HG02763 (cell line): ENCODE data around the gene ZNF146.
"Not testable (repeated sequence)": the region's sequence is repeated elsewhere in the genome, so short reads cannot be mapped to it uniquely, and the experiment has no call there.

Experiments
- ATAC-seq: cut with Tn5 transposase; IDR thresholded peaks from one replicate; pipeline ENCODE4 v1.9.1; 2021; ENCODE audit warnings: mild to moderate bottlenecking, moderate library complexity; ENCODE audit not compliant: unreplicated experiment

The ZNF146 gene

GRCh38 chr19:36233626-36234025 lies 18.7 kb downstream of the ZNF146 start:
- not testable (repeated sequence) for ATAC-seq

- no peak for ATAC-seq
Measured at GRCh38 chr19:36236304-36236945, 21.5 kb downstream of the ZNF146 start.

DNA sequence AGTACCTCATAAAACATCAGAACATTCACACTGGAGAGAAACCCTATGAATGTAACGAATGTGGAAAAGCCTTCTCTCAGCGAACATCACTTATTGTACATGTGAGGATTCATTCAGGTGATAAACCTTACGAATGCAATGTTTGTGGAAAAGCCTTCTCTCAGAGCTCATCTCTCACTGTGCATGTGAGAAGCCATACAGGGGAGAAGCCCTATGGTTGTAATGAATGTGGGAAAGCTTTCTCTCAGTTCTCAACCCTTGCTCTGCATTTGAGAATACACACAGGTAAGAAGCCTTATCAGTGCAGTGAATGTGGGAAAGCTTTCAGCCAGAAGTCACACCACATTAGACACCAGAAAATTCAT lies 22.0 kb downstream of the ZNF146 start:
- no peak for ATAC-seq

- no peak for ATAC-seq
Measured at GRCh38 chr19:36244066-36244465, 29.2 kb downstream of the ZNF146 start.

GRCh38 chr19:36245210-36246005 lies 30.5 kb downstream of the ZNF146 start:
- ATAC-seq = no peak

- no peak for ATAC-seq
Measured at GRCh38 chr19:36246006-36246481, 31.1 kb downstream of the ZNF146 start.

GRCh38 chr19:36252047-36252446 lies 37.1 kb downstream of the ZNF146 start:
- no peak for ATAC-seq

GRCh38 chr19:36254848-36255247 lies 39.9 kb downstream of the ZNF146 start:
- no peak for ATAC-seq

GRCh38 chr19:36255316-36255715 lies 40.4 kb downstream of the ZNF146 start:
- ATAC-seq = no peak

- no peak for ATAC-seq
Measured at GRCh38 chr19:36256064-36256463, 41.2 kb downstream of the ZNF146 start.

DNA sequence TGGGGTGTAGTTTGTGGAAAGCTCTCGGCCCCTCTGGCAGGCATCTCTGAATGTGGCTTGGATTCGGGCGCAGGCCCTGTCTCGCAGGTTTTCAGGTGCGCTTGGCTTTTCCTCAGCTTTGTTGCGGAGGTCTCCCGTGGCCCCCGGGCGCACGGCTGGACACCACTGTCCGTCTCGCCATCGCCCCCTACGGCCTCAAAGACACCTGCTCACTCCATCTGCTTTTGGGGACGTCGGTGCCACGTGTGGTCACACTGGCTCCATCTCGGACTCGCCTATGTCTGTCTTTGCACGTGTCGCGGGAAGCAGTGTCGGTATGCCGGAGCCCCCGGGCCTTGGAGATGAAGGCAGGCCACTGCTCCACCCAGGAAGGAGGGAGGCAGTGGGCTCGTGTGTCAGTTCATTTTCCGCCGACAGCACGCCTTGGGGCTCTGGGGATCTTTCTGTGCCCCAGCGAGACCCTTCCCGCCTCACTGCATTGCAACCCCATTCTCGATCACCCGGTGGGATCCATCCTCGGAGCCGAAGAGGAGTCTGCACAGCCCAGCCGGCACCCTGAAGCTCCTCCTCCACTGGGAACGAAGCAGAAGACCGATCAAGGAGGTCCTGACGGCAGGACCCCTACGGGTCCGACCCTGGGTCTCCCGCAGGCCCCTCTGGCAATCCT lies 42.1 kb downstream of the ZNF146 start:
- ATAC-seq = no peak

GRCh38 chr19:36257520-36257876 lies 42.6 kb downstream of the ZNF146 start:
- no peak for ATAC-seq

- no peak for ATAC-seq
Measured at GRCh38 chr19:36258028-36258875, 43.3 kb downstream of the ZNF146 start.

DNA sequence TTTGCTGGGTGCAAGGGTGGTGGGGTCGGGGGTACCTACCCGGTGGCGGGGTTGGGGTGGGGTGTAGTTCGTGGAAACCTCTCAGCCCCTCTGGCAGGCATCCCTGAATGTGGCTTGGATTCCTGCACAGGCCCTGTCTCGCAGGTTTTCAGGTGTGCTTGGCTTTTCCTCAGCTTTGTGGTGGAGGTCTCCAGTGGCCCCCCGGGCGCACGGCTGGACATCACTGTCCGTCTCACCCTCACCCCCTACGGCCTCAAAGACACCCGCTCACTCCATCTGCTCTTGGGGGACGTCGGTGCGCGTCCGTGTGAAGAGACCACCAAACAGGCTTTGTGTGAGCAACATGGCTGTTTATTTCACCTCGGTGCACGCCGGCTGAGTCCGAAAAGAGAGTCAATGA lies 44.3 kb downstream of the ZNF146 start:
- ATAC-seq = no peak

- ATAC-seq = no peak
Measured at GRCh38 chr19:36265064-36265463, 50.2 kb downstream of the ZNF146 start.

DNA sequence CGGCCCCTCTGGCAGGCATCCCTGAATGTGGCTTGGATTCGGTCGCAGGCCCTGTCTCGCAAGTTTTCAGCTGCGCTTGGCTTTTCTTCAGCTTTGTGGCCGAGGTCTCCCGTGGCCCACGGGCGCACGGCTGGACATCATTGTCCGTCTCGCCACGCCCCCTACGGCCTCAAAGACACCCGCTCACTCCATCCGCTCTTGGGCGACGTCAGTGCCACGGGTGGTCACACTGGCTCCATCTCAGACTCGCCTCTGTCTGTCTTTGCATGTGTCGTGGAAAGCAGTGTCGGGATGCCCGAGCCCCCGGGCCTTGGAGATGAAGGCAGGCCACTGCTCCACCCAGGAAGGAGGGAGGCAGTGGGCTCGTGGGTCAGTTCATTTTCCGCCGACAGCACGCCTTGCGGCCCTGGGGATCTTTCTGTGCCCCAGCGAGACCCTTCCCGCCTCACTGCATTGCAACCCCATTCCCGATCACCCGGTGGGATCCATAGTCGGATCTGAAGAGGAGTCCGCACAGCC lies 51.0 kb downstream of the ZNF146 start:
- no peak for ATAC-seq

DNA sequence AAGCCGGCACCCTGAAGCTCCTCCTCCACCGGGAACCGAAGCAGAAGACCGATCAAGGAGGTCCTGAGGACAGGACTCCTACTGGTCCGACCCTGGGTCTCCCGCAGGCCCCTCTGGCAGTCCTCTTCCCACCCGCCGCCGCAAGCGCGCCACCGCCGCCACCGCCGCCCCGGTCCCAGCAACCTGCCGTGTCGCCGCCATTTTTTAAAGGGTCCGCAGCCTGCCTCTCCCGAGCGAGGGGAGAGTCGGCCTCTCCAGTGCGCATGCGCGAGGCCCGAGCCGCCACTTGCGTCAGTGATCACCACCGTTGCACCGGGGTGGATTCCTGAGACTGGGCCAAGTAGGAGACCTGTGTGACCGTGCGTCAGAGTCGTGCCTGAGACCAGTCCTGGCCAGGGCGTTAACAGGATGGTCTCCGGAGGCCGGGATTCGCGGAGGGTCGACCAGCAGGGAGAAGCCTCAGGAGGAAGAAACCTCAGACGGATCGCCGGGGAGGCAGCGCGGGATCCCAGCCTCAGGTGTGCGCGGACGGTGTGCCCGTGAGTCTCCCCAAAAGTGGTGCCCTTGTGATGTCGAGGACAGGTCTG lies 51.6 kb downstream of the ZNF146 start:
- ATAC-seq = no peak

- ATAC-seq = no peak
Measured at GRCh38 chr19:36267061-36267845, 52.3 kb downstream of the ZNF146 start.

GRCh38 chr19:36268081-36268480 lies 53.2 kb downstream of the ZNF146 start:
- not testable (repeated sequence) for ATAC-seq

DNA sequence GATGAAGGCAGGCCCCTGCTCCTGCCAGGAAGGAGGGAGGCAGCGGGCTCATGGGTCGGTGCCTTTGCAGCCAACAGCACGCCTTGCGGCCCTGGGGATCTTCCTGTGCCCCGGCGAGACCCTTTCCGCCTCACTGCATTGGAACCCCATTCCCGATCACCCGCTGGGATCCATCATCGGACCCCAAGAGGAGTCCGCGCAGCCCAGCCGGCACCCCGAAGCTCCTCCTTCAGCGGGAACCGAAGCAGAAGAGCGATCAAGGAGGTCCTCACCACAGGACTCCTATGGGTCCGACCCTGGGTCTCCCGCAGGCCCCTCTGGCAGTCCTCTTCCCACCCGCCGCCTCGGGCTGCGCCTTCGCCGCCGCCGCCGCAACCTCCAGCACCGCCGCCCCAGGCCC lies 53.7 kb downstream of the ZNF146 start:
- ATAC-seq = not testable (repeated sequence)
